Fibroblast of lung (primary cell): ENCODE data around the gene DSCAML1. TPM values are rescaled to one million over a fixed set of nuclear protein-coding genes. Genes with fewer than 3 reads are reported as not detected.

Source experiments
- DNase-seq, 2 donors: peaks; one replicate each; pipeline versions ENCODE4 v3.0.0 to v3.0.0-alpha.2; 2010; ENCODE audit warnings: low read depth in 2 of 2
- H2AFZ ChIP-seq: 2 replicates; pipeline ENCODE4 v1.5.1; 2012; ENCODE audit warnings: low read length, control low read depth, inconsistent platforms
- H3K27ac ChIP-seq: 2 replicates; pipeline ENCODE4 v1.5.1; 2011; ENCODE audit warnings: low read length, control low read depth; ENCODE audit not compliant: insufficient read depth
- H3K27me3 ChIP-seq: 2 replicates; pipeline ENCODE4 v1.5.1; 2011; ENCODE audit warnings: mild to moderate bottlenecking, low read length; ENCODE audit not compliant: control insufficient read depth, insufficient read depth
- H3K36me3 ChIP-seq: 2 replicates; pipeline ENCODE4 v1.5.1; 2011; ENCODE audit warnings: low read length; ENCODE audit not compliant: control insufficient read depth, insufficient read depth
- H3K4me1 ChIP-seq: 2 replicates; pipeline ENCODE4 v1.5.1; 2011; ENCODE audit warnings: low read length; ENCODE audit not compliant: control insufficient read depth, insufficient read depth; ENCODE audit errors: extremely low read depth
- H3K4me2 ChIP-seq: 2 replicates; pipeline ENCODE4 v1.5.1; 2011; ENCODE audit warnings: low read length, control low read depth; ENCODE audit not compliant: insufficient read depth; ENCODE audit errors: extremely low read depth
- H3K4me3 ChIP-seq, 4 experiments: fragments of 200-600 bp in 1 of 4; sonication (generic) in 1 of 4; replicated peaks in 1 of 4; 2 replicates each; pipeline ENCODE4 v1.5.1; 2011 to 2016; ENCODE audit warnings: low read length in 4 of 4, low read depth in 3 of 4, mild to moderate bottlenecking in 3 of 4, control low read depth in 2 of 4, inconsistent platforms in 1 of 4, mixed read lengths in 1 of 4; ENCODE audit not compliant: insufficient read depth in 1 of 4; ENCODE audit errors: control extremely low read depth in 1 of 4
- H3K79me2 ChIP-seq: 2 replicates; pipeline ENCODE4 v1.5.1; 2012; ENCODE audit warnings: mild to moderate bottlenecking, low read length, inconsistent platforms; ENCODE audit not compliant: control insufficient read depth, insufficient read depth
- H3K9ac ChIP-seq: 2 replicates; pipeline ENCODE4 v1.5.1; 2011; ENCODE audit warnings: mild to moderate bottlenecking, low read length, control low read depth; ENCODE audit not compliant: insufficient read depth
- H3K9me3 ChIP-seq: 2 replicates; pipeline ENCODE4 v1.5.1; 2012; ENCODE audit warnings: low read depth, low read length; ENCODE audit not compliant: control insufficient read depth, insufficient read depth
- H4K20me1 ChIP-seq: 2 replicates; pipeline ENCODE4 v1.5.1; 2011; ENCODE audit warnings: low read length; ENCODE audit not compliant: control insufficient read depth, insufficient read depth; ENCODE audit errors: extremely low read depth
- CTCF ChIP-seq, 2 donors: IDR thresholded peaks in 1 of 2; conservative IDR thresholded peaks in 1 of 2; 1 replicate in 1 of 2; 2 replicates in 1 of 2; pipeline ENCODE4 v1.5.1; 2011 to 2012; ENCODE audit warnings: low read length in 2 of 2, control low read depth in 1 of 2, inconsistent platforms in 1 of 2, low read depth in 1 of 2, mild to moderate bottlenecking in 1 of 2
- EZH2 ChIP-seq: IDR thresholded peaks from 2 replicates; pipeline ENCODE4 v1.5.1; 2012; ENCODE audit warnings: low read length, control low read depth, mild to moderate bottlenecking; ENCODE audit errors: missing control alignments
- polyA plus RNA-seq, 2 donors: library from polyadenylated mRNA; depleted of rRNA in 1 of 2; stranded (reverse) in 1 of 2; unstranded in 1 of 2; fragments of >200 nt; gene quantifications; 2 replicates each; pipeline ENCODE4 v1.2.1, GENCODE V29; 2011 to 2012; ENCODE audit warnings: missing spikeins in 1 of 2
- total RNA-seq: library from RNA; depleted of rRNA; stranded (reverse); fragments of >200 nt; gene quantifications from 2 replicates; pipeline ENCODE4 v1.2.1, GENCODE V29; 2014

DSCAML1 gene
- total and polyA plus RNA-seq, 2 donors (not counting 1 experiment from before 2014, with no cell fraction given): not detected

DNA sequence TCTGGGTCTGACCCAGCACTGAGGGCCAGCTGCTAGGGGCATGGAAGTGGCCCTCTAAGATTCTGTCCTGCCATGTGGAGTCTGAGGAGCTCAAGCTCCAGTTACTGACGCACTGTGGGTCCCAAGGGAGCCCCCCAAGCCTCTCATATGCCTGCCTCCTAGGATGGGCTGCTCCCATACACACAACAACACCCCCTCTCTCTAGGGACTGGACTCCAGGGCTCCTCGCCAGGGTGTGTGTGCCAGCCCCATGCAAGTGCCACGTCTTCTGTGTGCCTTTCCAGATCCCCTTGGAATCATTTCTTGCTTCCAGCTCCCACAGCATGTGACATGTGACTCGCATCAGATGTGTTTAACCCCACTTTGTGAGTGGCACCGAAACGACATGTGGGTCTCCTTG, 234.9 kb downstream of the DSCAML1 start:
- Histone ChIP-seq H3K4me2 (no peak overlapping the region), H3K9me3 (no peaks in the 10 kb centered on the region), H2AFZ (no peak overlapping the region), H3K4me3 (no peak overlapping the region), H3K9ac (no peak overlapping the region), H3K27ac (no peak overlapping the region), H3K36me3 (no peaks in the 10 kb centered on the region), H3K27me3 (no peaks in the 10 kb centered on the region), H3K79me2 (no peaks in the 10 kb centered on the region), H3K4me1 (no peaks in the 10 kb centered on the region), H4K20me1 (no peaks in the 10 kb centered on the region)
- TF ChIP-seq CTCF (conservative IDR thresholded peaks at IDR 0.05 in 1 of 2, IDR thresholded peaks at IDR 0.05 in 1 of 2; ENCODE audit: low read depth in 1 of 2, low read length in 2 of 2): no peak
- TF ChIP-seq EZH2: no peak
- no peak for DNase-seq

- Histone ChIP-seq H3K9ac (no peak overlapping the region), H3K79me2 (no peaks in the 10 kb centered on the region), H2AFZ (no peak overlapping the region), H3K4me3 (no peak overlapping the region), H3K27me3 (no peaks in the 10 kb centered on the region), H3K4me2 (no peak overlapping the region), H3K4me1 (no peaks in the 10 kb centered on the region), H4K20me1 (no peaks in the 10 kb centered on the region), H3K27ac (no peak overlapping the region), H3K9me3 (no peaks in the 10 kb centered on the region), H3K36me3 (no peaks in the 10 kb centered on the region)
- TF ChIP-seq EZH2: no peak
- no peak for TF ChIP-seq CTCF (conservative IDR thresholded peaks at IDR 0.05 in 1 of 2, IDR thresholded peaks at IDR 0.05 in 1 of 2; ENCODE audit: low read depth in 1 of 2, low read length in 2 of 2)
- no peak for DNase-seq
These were observed 236.1 kb downstream of the DSCAML1 start for GRCh38 chr11:117560780-117561530.

GRCh38 chr11:117559698-117560097, 237.3 kb downstream of the DSCAML1 start:
- no peak overlapping the region for H3K27ac ChIP-seq
- H3K36me3 ChIP-seq: no peaks in the 10 kb centered on the region
- no peak overlapping the region for H3K4me2 ChIP-seq
- no peak for DNase-seq
- no peaks in the 10 kb centered on the region for H3K27me3 ChIP-seq
- H3K4me3 ChIP-seq: no peak overlapping the region
- H3K79me2 ChIP-seq: no peaks in the 10 kb centered on the region
- H4K20me1 ChIP-seq: no peaks in the 10 kb centered on the region
- no peak overlapping the region for H3K9ac ChIP-seq
- H2AFZ ChIP-seq: no peak overlapping the region
- no peaks in the 10 kb centered on the region for H3K4me1 ChIP-seq
- H3K9me3 ChIP-seq: no peaks in the 10 kb centered on the region
- TF ChIP-seq CTCF (conservative IDR thresholded peaks at IDR 0.05 in 1 of 2, IDR thresholded peaks at IDR 0.05 in 1 of 2; ENCODE audit: low read depth in 1 of 2, low read length in 2 of 2): no peak
- TF ChIP-seq EZH2: no peak
